Ishikawa (cell line): ENCODE results near the gene SIGLECL1.

ENCODE experiments used
- CEBPB ChIP-seq: IDR thresholded peaks from 2 replicates; pipeline ENCODE4 v1.6.1; 2012
- CREB1 ChIP-seq: IDR thresholded peaks from 2 replicates; pipeline ENCODE4 v1.6.1; 2012; ENCODE audit warnings: low read depth
- EGR1 ChIP-seq: IDR thresholded peaks from 2 replicates; pipeline ENCODE4 v1.6.1; 2012
- EP300 ChIP-seq: IDR thresholded peaks from 2 replicates; pipeline ENCODE4 v1.6.1; 2012; ENCODE audit warnings: borderline replicate concordance
- FOXM1 ChIP-seq: IDR thresholded peaks from 2 replicates; pipeline ENCODE4 v1.6.1; 2012; ENCODE audit warnings: low read depth, borderline replicate concordance
- MAX ChIP-seq: IDR thresholded peaks from 2 replicates; pipeline ENCODE4 v1.6.1; 2012
- NFIC ChIP-seq: IDR thresholded peaks from 2 replicates; pipeline ENCODE4 v1.6.1; 2012
- RAD21 ChIP-seq: IDR thresholded peaks from 2 replicates; pipeline ENCODE4 v1.6.1; 2012; ENCODE audit warnings: low read depth
- REST ChIP-seq: IDR thresholded peaks from 2 replicates; pipeline ENCODE4 v1.6.1; 2012; ENCODE audit warnings: low read depth, mild to moderate bottlenecking
- TAF1 ChIP-seq: IDR thresholded peaks from 2 replicates; pipeline ENCODE4 v1.6.1; 2012; ENCODE audit warnings: low read depth, mild to moderate bottlenecking
- TCF12 ChIP-seq: IDR thresholded peaks from 2 replicates; pipeline ENCODE4 v1.6.1; 2012; ENCODE audit warnings: low read depth
- TEAD4 ChIP-seq: IDR thresholded peaks from 2 replicates; pipeline ENCODE4 v1.6.1; 2012
- USF1 ChIP-seq: IDR thresholded peaks from 2 replicates; pipeline ENCODE4 v1.6.1; 2012
- YY1 ChIP-seq: IDR thresholded peaks from 2 replicates; pipeline ENCODE4 v1.6.1; 2012; ENCODE audit warnings: low read depth
- ZBTB7A ChIP-seq: IDR thresholded peaks from 2 replicates; pipeline ENCODE4 v1.6.1; 2012; ENCODE audit warnings: low read depth

Gene SIGLECL1

GRCh38 chr19:51252306-51253079 is 1.6 kb downstream of the SIGLECL1 start:
- TF ChIP-seq TEAD4: no peak
- TF ChIP-seq FOXM1: no peak
- TF ChIP-seq REST: no peak
- TF ChIP-seq NFIC: no peak
- TF ChIP-seq TAF1: no peak
- TF ChIP-seq USF1: no peak
- no peak for TF ChIP-seq ZBTB7A
- no peak for TF ChIP-seq YY1
- TF ChIP-seq TCF12: no peak
- TF ChIP-seq CEBPB: no peak
- TF ChIP-seq RAD21: no peak
- TF ChIP-seq EGR1: no peak
- no peak for TF ChIP-seq MAX
- no peak for TF ChIP-seq EP300

- no peak for TF ChIP-seq USF1
- no peak for TF ChIP-seq CEBPB
- TF ChIP-seq ZBTB7A: no peak
- TF ChIP-seq RAD21: no peak
- TF ChIP-seq TCF12: no peak
These were observed 2.4 kb downstream of the SIGLECL1 start for GRCh38 chr19:51253088-51253806.

- TF ChIP-seq EP300 (no peak), MAX (no peak), NFIC (no peak), RAD21 (no peak), REST (no peak), TAF1 (no peak), USF1 (no peak), CEBPB (no peak), ZBTB7A (no peak)
These were observed 5.3 kb downstream of the SIGLECL1 start for GRCh38 chr19:51256155-51256625.

GRCh38 chr19:51257471-51257870 is 6.6 kb downstream of the SIGLECL1 start:
- TF ChIP-seq YY1 (no peak), FOXM1 (no peak)

- no peak for TF ChIP-seq EP300
- no peak for TF ChIP-seq TAF1
- no peak for TF ChIP-seq ZBTB7A
- TF ChIP-seq YY1: no peak
- no peak for TF ChIP-seq MAX
- no peak for TF ChIP-seq TCF12
- no peak for TF ChIP-seq CEBPB
- no peak for TF ChIP-seq NFIC
- no peak for TF ChIP-seq RAD21
- TF ChIP-seq USF1: no peak
- TF ChIP-seq TEAD4: no peak
- no peak for TF ChIP-seq REST
- TF ChIP-seq FOXM1: no peak
- no peak for TF ChIP-seq CREB1
- TF ChIP-seq EGR1: no peak
These were observed 7.6 kb downstream of the SIGLECL1 start for GRCh38 chr19:51258165-51259160.
